HG03039 (cell line): ENCODE results near the gene CCSAP.

Experiments used
- ATAC-seq: cut with Tn5 transposase; IDR thresholded peaks from one replicate; pipeline ENCODE4 v1.9.1; 2021; ENCODE audit warnings: mild to moderate bottlenecking, moderate library complexity; ENCODE audit not compliant: unreplicated experiment

The CCSAP gene

GRCh38 chr1:229365569-229365968 is 22.7 kb upstream of the CCSAP start:
- no peak for ATAC-seq

- no peak for ATAC-seq
These were observed 21.6 kb upstream of the CCSAP start for GRCh38 chr1:229364207-229365065.

- no peak for ATAC-seq
These were observed 20.9 kb upstream of the CCSAP start for GRCh38 chr1:229363723-229364122.

- no peak for ATAC-seq
These were observed 17.6 kb upstream of the CCSAP start for GRCh38 chr1:229360420-229360819.

GRCh38 chr1:229355661-229356060 is 12.8 kb upstream of the CCSAP start:
- no peak for ATAC-seq

GRCh38 chr1:229354226-229354625 is 11.4 kb upstream of the CCSAP start:
- no peak for ATAC-seq

GRCh38 chr1:229352975-229353374 is 10.1 kb upstream of the CCSAP start:
- no peak for ATAC-seq

- ATAC-seq, result no peak
These were observed 6.9 kb upstream of the CCSAP start for GRCh38 chr1:229349463-229350385.

GRCh38 chr1:229347528-229347927 is 4.7 kb upstream of the CCSAP start:
- no peak for ATAC-seq

GRCh38 chr1:229344937-229345684 is 2.3 kb upstream of the CCSAP start:
- no peak for ATAC-seq

GRCh38 chr1:229344139-229344538 is 1.3 kb upstream of the CCSAP start:
- ATAC-seq, result no peak

GRCh38 chr1:229341774-229342655 is 832 bp downstream of the CCSAP start:
- ATAC-seq, result peak; percentile 66

GRCh38 chr1:229340496-229340895 is 2.4 kb downstream of the CCSAP start:
- no peak for ATAC-seq

GRCh38 chr1:229339520-229339919 is 3.3 kb downstream of the CCSAP start:
- ATAC-seq, result no peak

GRCh38 chr1:229339086-229339485 is 3.8 kb downstream of the CCSAP start:
- ATAC-seq, result no peak

- no peak for ATAC-seq
These were observed 6.5 kb downstream of the CCSAP start for GRCh38 chr1:229336345-229336744.

GRCh38 chr1:229334716-229335115 is 8.1 kb downstream of the CCSAP start:
- no peak for ATAC-seq

GRCh38 chr1:229334269-229334668 is 8.6 kb downstream of the CCSAP start:
- ATAC-seq, result no peak

GRCh38 chr1:229328598-229329362 is 14.1 kb downstream of the CCSAP start:
- no peak for ATAC-seq
